IPS-NIHi7 (cell line): ENCODE data around the gene ERAS.
"Not testable (repeated sequence)": the region's sequence is repeated elsewhere in the genome, so short reads cannot be mapped to it uniquely, and the experiment has no call there.

Source experiments
- DNase-seq: peaks from one replicate; pipeline ENCODE4 v3.0.0; 2012; ENCODE audit warnings: mixed read lengths; ENCODE audit errors: extremely low spot score

Gene ERAS

GRCh38 chrX:48798318-48798717, 28.0 kb upstream of the ERAS start:
- DNase-seq, result no peak

DNA sequence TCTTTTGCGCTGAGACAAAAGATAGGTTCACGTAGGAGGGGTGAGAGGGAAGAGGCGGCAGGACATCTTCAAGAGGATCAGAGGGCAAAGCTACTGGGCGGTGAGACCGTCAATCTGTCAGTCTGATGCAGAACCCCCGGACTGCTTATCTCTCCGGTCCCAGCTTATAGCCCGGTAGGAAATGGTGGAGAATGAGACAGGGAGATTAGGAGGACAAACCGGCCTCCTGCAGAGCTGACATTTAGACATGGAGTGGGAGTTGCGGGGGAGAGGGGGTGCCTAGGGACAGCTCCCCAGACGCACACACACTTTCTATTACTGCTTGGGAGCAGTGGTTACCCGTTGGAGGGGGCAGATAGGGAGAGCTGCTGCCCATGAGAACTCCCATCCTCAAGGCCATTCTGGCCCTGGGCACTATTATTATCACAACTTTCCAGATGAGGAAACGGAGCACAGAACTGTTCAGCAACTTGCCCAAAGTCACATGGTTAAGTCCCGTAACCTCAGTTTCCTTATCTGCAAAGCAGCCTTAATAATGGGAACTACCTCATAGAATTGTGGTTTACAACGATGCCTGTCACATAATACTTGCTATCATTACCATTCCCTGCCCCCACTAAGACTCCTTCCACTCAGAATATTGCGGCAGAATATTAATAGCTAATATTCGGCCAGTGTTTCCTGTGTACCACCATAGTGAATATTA, 25.6 kb upstream of the ERAS start:
- DNase-seq, result no peak

- peak; percentile 88 for DNase-seq
Observed at GRCh38 chrX:48801280-48802088, 24.8 kb upstream of the ERAS start, which contains the start of gene HDAC6. HDAC6 (plus strand) TSS chrX:48802067; CDS start chrX:48802693, 626 bp downstream.

- DNase-seq, result peak; percentile 78
Observed at GRCh38 chrX:48802089-48802904, 24.0 kb upstream of the ERAS start.

DNA sequence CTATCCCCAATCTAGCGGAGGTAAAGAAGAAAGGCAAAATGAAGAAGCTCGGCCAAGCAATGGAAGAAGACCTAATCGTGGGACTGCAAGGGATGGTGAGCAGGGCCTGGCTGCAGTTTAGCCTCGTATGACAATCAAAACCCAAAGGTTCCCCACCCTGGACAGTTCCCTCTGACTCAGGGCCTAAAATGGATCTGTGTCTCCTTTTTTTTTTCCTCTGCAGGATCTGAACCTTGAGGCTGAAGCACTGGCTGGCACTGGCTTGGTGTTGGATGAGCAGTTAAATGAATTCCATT, 23.5 kb upstream of the ERAS start:
- DNase-seq, result no peak

DNA sequence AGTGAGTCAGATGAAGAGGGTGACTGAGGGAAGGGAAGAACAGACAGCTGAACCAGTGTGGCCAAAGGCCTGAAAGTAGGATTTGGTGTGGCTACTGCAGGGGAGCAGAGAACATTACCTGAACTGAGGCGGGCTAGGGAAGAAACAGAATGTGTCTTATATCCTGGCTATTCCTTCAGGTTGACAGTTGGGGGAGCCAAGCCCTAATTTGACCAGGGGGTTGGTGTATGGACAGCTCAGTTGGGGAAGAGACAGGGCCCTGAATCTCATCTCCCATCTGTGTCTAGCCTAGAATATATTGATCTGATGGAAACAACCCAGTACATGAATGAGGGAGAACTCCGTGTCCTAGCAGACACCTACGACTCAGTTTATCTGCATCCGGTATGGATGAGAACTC, 20.2 kb upstream of the ERAS start:
- no peak for DNase-seq

GRCh38 chrX:48813644-48814043, 12.7 kb upstream of the ERAS start:
- DNase-seq, result no peak

GRCh38 chrX:48814722-48815121, 11.6 kb upstream of the ERAS start:
- no peak for DNase-seq

GRCh38 chrX:48815266-48815665, 11.0 kb upstream of the ERAS start:
- no peak for DNase-seq

- DNase-seq, result no peak
Observed at GRCh38 chrX:48816014-48816810, 10.1 kb upstream of the ERAS start.

DNA sequence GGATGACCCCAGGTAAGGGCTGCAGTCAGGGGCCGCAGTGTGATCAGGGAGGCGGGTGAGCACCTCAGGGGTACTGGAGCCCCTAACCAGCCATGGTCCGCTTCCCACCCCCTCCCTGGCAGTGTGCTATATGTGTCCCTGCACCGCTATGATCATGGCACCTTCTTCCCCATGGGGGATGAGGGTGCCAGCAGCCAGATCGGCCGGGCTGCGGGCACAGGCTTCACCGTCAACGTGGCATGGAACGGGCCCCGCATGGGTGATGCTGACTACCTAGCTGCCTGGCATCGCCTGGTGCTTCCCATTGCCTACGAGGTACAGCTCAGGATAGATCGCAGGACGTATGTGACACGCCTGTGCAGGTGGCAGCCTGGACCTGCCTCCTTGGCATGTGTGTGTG, 8.2 kb upstream of the ERAS start:
- no peak for DNase-seq

- no peak for DNase-seq
Observed at GRCh38 chrX:48818866-48819265, 7.4 kb upstream of the ERAS start.

- not testable (repeated sequence) for DNase-seq
Observed at GRCh38 chrX:48819394-48819793, 6.9 kb upstream of the ERAS start.

DNA sequence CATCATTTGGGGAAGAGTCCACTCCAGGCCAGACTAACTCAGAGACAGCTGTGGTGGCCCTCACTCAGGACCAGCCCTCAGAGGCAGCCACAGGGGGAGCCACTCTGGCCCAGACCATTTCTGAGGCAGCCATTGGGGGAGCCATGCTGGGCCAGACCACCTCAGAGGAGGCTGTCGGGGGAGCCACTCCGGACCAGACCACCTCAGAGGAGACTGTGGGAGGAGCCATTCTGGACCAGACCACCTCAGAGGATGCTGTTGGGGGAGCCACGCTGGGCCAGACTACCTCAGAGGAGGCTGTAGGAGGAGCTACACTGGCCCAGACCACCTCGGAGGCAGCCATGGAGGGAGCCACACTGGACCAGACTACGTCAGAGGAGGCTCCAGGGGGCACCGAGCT, 3.3 kb upstream of the ERAS start:
- no peak for DNase-seq

- DNase-seq, result no peak
Observed at GRCh38 chrX:48824066-48824465, 2.2 kb upstream of the ERAS start.

GRCh38 chrX:48826876-48827653, 752 bp downstream of the ERAS start:
- peak; percentile 18 for DNase-seq

DNA sequence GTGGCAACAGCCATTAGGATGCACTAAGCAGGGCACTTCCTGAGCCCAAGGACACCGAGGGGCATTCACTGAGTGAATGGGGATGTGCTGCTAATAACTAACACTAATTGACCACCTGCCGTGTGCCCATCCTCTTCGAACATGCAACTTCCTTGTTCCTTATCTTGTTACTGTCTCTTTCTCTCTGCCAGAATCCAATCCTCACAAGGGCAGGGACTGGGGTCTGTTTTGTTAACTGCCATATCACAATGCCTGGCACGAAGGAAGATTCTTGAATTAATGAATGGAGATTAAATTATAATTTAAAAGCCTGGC, 1.3 kb downstream of the ERAS start:
- no peak for DNase-seq

DNA sequence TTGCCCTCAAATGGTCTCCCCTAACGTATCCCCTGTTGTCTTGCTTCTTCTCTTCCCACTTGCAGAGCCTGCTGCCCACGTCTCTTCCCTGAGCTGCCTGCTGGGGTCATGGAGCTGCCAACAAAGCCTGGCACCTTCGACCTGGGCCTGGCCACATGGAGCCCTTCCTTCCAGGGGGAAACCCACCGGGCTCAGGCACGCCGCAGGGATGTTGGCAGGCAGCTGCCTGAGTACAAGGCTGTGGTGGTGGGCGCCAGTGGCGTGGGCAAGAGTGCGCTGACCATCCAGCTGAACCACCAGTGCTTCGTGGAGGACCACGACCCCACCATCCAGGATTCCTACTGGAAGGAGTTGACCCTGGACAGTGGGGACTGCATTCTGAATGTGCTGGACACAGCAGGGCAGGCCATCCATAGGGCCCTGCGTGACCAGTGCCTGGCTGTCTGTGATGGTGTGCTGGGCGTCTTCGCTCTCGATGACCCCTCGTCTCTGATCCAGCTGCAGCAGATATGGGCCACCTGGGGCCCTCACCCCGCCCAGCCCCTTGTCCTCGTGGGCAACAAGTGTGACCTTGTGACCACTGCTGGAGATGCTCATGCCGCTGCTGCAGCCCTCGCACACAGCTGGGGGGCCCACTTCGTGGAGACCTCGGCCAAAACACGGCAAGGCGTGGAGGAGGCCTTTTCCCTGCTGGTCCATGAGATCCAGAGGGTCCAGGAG, 2.9 kb downstream of the ERAS start:
- DNase-seq, result no peak

- DNase-seq, result no peak
Observed at GRCh38 chrX:48831136-48831908, 5.0 kb downstream of the ERAS start.

- peak; percentile 43 for DNase-seq
Observed at GRCh38 chrX:48831909-48832291, 5.6 kb downstream of the ERAS start.
